ENCODE data around the gene PGBD5. TPM values are rescaled to one million over a fixed set of nuclear protein-coding genes. Genes with fewer than 3 reads are reported as not detected.

The PGBD5 gene
- total and polyA plus RNA-seq, 9 of the 15 experiments (the other 6 are each of a cell fraction or from before 2014, with no cell fraction given), result under 0.01 to 0.40 (median 0.10) TPM; not detected in 3

GRCh38 chr1:230306169-230306568, 120.0 kb downstream of the PGBD5 start (continued):
- TF ChIP-seq RERE (CRISPR knock-in tag; IDR thresholded peaks at IDR 0.05; ENCODE audit: borderline replicate concordance) (no peak), GABPB2 (CRISPR knock-in tag; conservative IDR thresholded peaks at IDR 0.05) (no peak), PML (IDR thresholded peaks at IDR 0.05; ENCODE audit: low read length) (no peak), RBBP5 (IDR thresholded peaks at IDR 0.05; ENCODE audit: borderline replicate concordance, insufficient read depth, low read length, poor library complexity, severe bottlenecking) (no peak), ZNF146 (CRISPR knock-in tag; IDR thresholded peaks at IDR 0.05; ENCODE audit: unreplicated experiment) (no peak)

Measured in K562 (cell line).